Mucosa of stomach (tissue), 1 donor: Measurements from ENCODE around the gene C17orf67.

ENCODE experiments used
- H3K27me3 ChIP-seq: one replicate; pipeline ENCODE4 v1.7.0; 2013; ENCODE audit warnings: mild to moderate bottlenecking, low read length; ENCODE audit not compliant: control insufficient read depth, insufficient read depth
- H3K36me3 ChIP-seq: one replicate; pipeline ENCODE4 v1.7.0; 2013; ENCODE audit warnings: low read length; ENCODE audit not compliant: control insufficient read depth, insufficient read depth
- H3K4me1 ChIP-seq: one replicate; pipeline ENCODE4 v1.7.0; 2013; ENCODE audit warnings: mild to moderate bottlenecking, low read length; ENCODE audit not compliant: control insufficient read depth, insufficient read depth
- H3K4me3 ChIP-seq: one replicate; pipeline ENCODE4 v1.7.0; 2013; ENCODE audit warnings: low read length
- H3K9ac ChIP-seq: one replicate; pipeline ENCODE4 v1.7.0; 2013; ENCODE audit warnings: mild to moderate bottlenecking, low read length, moderate library complexity
- H3K9me3 ChIP-seq: one replicate; pipeline ENCODE4 v1.7.0; 2013; ENCODE audit warnings: mild to moderate bottlenecking, low read length, moderate library complexity; ENCODE audit not compliant: control insufficient read depth
- donor health status: Pancreatic carcinoma.

C17orf67 gene

GRCh38 chr17:56831369-56832095 lies 2.2 kb downstream of the C17orf67 start:
- Histone ChIP-seq H3K4me1 (peaks cover 10% of the 10 kb centered on the region), H3K36me3 (no peaks in the 10 kb centered on the region), H3K27me3 (no peaks in the 10 kb centered on the region), H3K9ac (no peak overlapping the region), H3K9me3 (no peaks in the 10 kb centered on the region), H3K4me3 (no peak overlapping the region)

- Histone ChIP-seq H3K27me3 (no peaks in the 10 kb centered on the region), H3K9ac (no peak overlapping the region), H3K36me3 (no peaks in the 10 kb centered on the region), H3K4me3 (no peak overlapping the region), H3K4me1 (peaks cover 10% of the 10 kb centered on the region), H3K9me3 (no peaks in the 10 kb centered on the region)
Measured at GRCh38 chr17:56830726-56831368, 2.9 kb downstream of the C17orf67 start.

GRCh38 chr17:56826611-56827414 lies 6.9 kb downstream of the C17orf67 start:
- H3K9me3 ChIP-seq: no peaks in the 10 kb centered on the region
- H3K27me3 ChIP-seq: peaks cover 6% of the 10 kb centered on the region
- no peaks in the 10 kb centered on the region for H3K36me3 ChIP-seq
- H3K4me1 ChIP-seq: peaks cover 6% of the 10 kb centered on the region
- no peak overlapping the region for H3K4me3 ChIP-seq
- no peak overlapping the region for H3K9ac ChIP-seq

- H3K9ac ChIP-seq: no peak overlapping the region
- peaks cover 6% of the 10 kb centered on the region for H3K4me1 ChIP-seq
- peaks cover 9% of the 10 kb centered on the region for H3K27me3 ChIP-seq
- H3K9me3 ChIP-seq: no peaks in the 10 kb centered on the region
- no peaks in the 10 kb centered on the region for H3K36me3 ChIP-seq
- H3K4me3 ChIP-seq: no peak overlapping the region
Measured at GRCh38 chr17:56824503-56824902, 9.2 kb downstream of the C17orf67 start.

- Histone ChIP-seq H3K27me3 (peaks cover 9% of the 10 kb centered on the region), H3K36me3 (no peaks in the 10 kb centered on the region), H3K4me1 (peaks cover 6% of the 10 kb centered on the region), H3K9ac (no peak overlapping the region), H3K4me3 (no peak overlapping the region), H3K9me3 (no peaks in the 10 kb centered on the region)
Measured at GRCh38 chr17:56823848-56824247, 9.9 kb downstream of the C17orf67 start.

GRCh38 chr17:56822725-56823124 lies 11.0 kb downstream of the C17orf67 start:
- peaks cover 6% of the 10 kb centered on the region for H3K4me1 ChIP-seq
- no peak overlapping the region for H3K4me3 ChIP-seq
- H3K9me3 ChIP-seq: no peaks in the 10 kb centered on the region
- H3K36me3 ChIP-seq: no peaks in the 10 kb centered on the region
- no peak overlapping the region for H3K9ac ChIP-seq
- peaks cover 9% of the 10 kb centered on the region for H3K27me3 ChIP-seq

GRCh38 chr17:56821847-56822534 lies 11.7 kb downstream of the C17orf67 start:
- Histone ChIP-seq H3K4me3 (no peak overlapping the region), H3K36me3 (no peaks in the 10 kb centered on the region), H3K9me3 (no peaks in the 10 kb centered on the region), H3K27me3 (peaks cover 9% of the 10 kb centered on the region), H3K9ac (no peak overlapping the region), H3K4me1 (peaks cover 6% of the 10 kb centered on the region)

GRCh38 chr17:56820207-56820606 lies 13.5 kb downstream of the C17orf67 start:
- peaks cover 9% of the 10 kb centered on the region for H3K27me3 ChIP-seq
- no peaks in the 10 kb centered on the region for H3K36me3 ChIP-seq
- H3K4me3 ChIP-seq: no peak overlapping the region
- peaks cover 4% of the 10 kb centered on the region for H3K4me1 ChIP-seq
- H3K9ac ChIP-seq: no peak overlapping the region
- H3K9me3 ChIP-seq: no peaks in the 10 kb centered on the region

- Histone ChIP-seq H3K4me1 (peaks cover 4% of the 10 kb centered on the region), H3K36me3 (no peaks in the 10 kb centered on the region), H3K9me3 (no peaks in the 10 kb centered on the region), H3K9ac (peak overlapping the region; percentile 17), H3K27me3 (peaks cover 9% of the 10 kb centered on the region), H3K4me3 (no peak overlapping the region)
Measured at GRCh38 chr17:56819431-56820145, 14.1 kb downstream of the C17orf67 start.

GRCh38 chr17:56819030-56819429 lies 14.7 kb downstream of the C17orf67 start:
- Histone ChIP-seq H3K4me1 (peaks cover under 1% of the 10 kb centered on the region), H3K36me3 (no peaks in the 10 kb centered on the region), H3K4me3 (no peak overlapping the region), H3K27me3 (peaks cover 9% of the 10 kb centered on the region), H3K9me3 (no peaks in the 10 kb centered on the region), H3K9ac (no peak overlapping the region)

- Histone ChIP-seq H3K9ac (no peak overlapping the region), H3K4me3 (no peak overlapping the region), H3K27me3 (peaks cover 5% of the 10 kb centered on the region), H3K9me3 (no peaks in the 10 kb centered on the region), H3K4me1 (no peaks in the 10 kb centered on the region), H3K36me3 (no peaks in the 10 kb centered on the region)
Measured at GRCh38 chr17:56817066-56817465, 16.7 kb downstream of the C17orf67 start.
